K562 (cell line): ENCODE results near the gene PBX1. TPM values are rescaled to one million over a fixed set of nuclear protein-coding genes. Genes with fewer than 3 reads are reported as not detected.

Experiments used
- ATAC-seq: fragments of 200-7000 bp; cut with Tn5 transposase; 3 replicates; pipeline ENCODE4 v1.9.1; 2020; ENCODE audit warnings: moderate library complexity
- BruUV-seq: library from RNA; stranded (reverse); fragments of 400-500 nt; replicated peaks from 2 replicates; lab custom pipeline; 2021; lab: Mats Ljungman, UMichigan
- CTCF ChIA-PET: fragments of 300-600 bp; formaldehyde crosslinking; extraction: SDS; loops from one replicate; lab custom pipeline; 2021; ENCODE audit warnings: low intra/inter-chr PET ratio; lab: Yijun Ruan, JAX
- POLR2A ChIA-PET: fragments of 300-600, 350-650 bp; sonication (Branson Sonifier 250); formaldehyde crosslinking; extraction: SDS; loops from one replicate; lab custom pipeline; 2021; ENCODE audit warnings: antibody characterized with exemption, inconsistent platforms; lab: Yijun Ruan, JAX
- DNase-seq, 4 experiments: peaks; one replicate each; pipeline versions ENCODE4 v3.0.0 to v3.0.0-alpha.2; 2011 to 2018; ENCODE audit warnings: low spot score in 3 of 4, mixed read lengths in 3 of 4; ENCODE audit errors: extremely low read depth in 1 of 4
- FAIRE-seq: peaks from 2 replicates; lab custom pipeline; 2011; peaks lifted over from hg19 to GRCh38; lab: Jason Lieb, UNC
- H2AFZ ChIP-seq: 2 replicates; pipeline ENCODE4 v1.6.0; 2011; ENCODE audit warnings: low read depth, low read length, control low read depth, inconsistent platforms
- H3K27ac ChIP-seq: fragments of 200-600 bp; 3 replicates; pipeline ENCODE4 v1.8.0; 2011; ENCODE audit warnings: low read depth, mild to moderate bottlenecking, control low read depth, inconsistent platforms, low read length, moderate library complexity, mixed read lengths; ENCODE audit errors: extremely low read depth
- H3K27me3 ChIP-seq, 2 experiments: fragments of 300-600 bp in 1 of 2; 2 replicates in 1 of 2; 3 replicates in 1 of 2; pipeline versions ENCODE4 v1.6.0 to v1.8.0; 2011; ENCODE audit warnings: inconsistent platforms in 2 of 2, low read length in 2 of 2, mild to moderate bottlenecking in 1 of 2, mixed read lengths in 1 of 2, moderate library complexity in 1 of 2; ENCODE audit not compliant: control insufficient read depth in 2 of 2, insufficient read depth in 2 of 2
- H3K36me3 ChIP-seq: fragments of 300-600 bp; 3 replicates; pipeline ENCODE4 v1.8.0; 2011; ENCODE audit warnings: mild to moderate bottlenecking, low read length, inconsistent platforms; ENCODE audit not compliant: control insufficient read depth, insufficient read depth
- H3K4me1 ChIP-seq, 2 experiments: fragments of 200-600 bp in 1 of 2; replicated peaks in 1 of 2; 2 replicates in 1 of 2; 3 replicates in 1 of 2; pipeline versions ENCODE4 v1.5.1 to v1.8.0; 2011; ENCODE audit warnings: inconsistent platforms in 2 of 2, low read length in 2 of 2, mild to moderate bottlenecking in 1 of 2, mixed read lengths in 1 of 2, moderate library complexity in 1 of 2; ENCODE audit not compliant: control insufficient read depth in 2 of 2, insufficient read depth in 2 of 2
- H3K4me2 ChIP-seq: 2 replicates; pipeline ENCODE4 v1.6.1; 2011; ENCODE audit warnings: low read length, control low read depth, inconsistent platforms, mixed read lengths; ENCODE audit not compliant: insufficient read depth
- H3K4me3 ChIP-seq: fragments of 200-600 bp; sonication (generic), shearing (Covaris generic); 2 replicates; pipeline ENCODE4 v1.5.1; 2016; ENCODE audit warnings: control low read depth, inconsistent platforms
- H3K79me2 ChIP-seq: fragments of 200-600 bp; 3 replicates; pipeline ENCODE4 v1.8.0; 2011; ENCODE audit warnings: low read length, inconsistent platforms; ENCODE audit not compliant: control insufficient read depth, insufficient read depth
- H3K9ac ChIP-seq, 2 experiments: 2 replicates each; pipeline versions ENCODE4 v1.6.0 to v1.6.1; 2011; ENCODE audit warnings: low read depth in 2 of 2, low read length in 2 of 2, control low read depth in 1 of 2, inconsistent platforms in 1 of 2, mild to moderate bottlenecking in 1 of 2, mixed read lengths in 1 of 2; ENCODE audit not compliant: insufficient read depth in 1 of 2
- H3K9me1 ChIP-seq: one replicate; pipeline ENCODE4 v1.6.0; 2011; ENCODE audit warnings: inconsistent platforms, mild to moderate bottlenecking, low read length, moderate library complexity; ENCODE audit not compliant: control insufficient read depth, insufficient read depth
- H3K9me3 ChIP-seq: replicated peaks from 2 replicates; pipeline ENCODE4 v1.5.1; 2011; ENCODE audit warnings: low read depth, low read length, inconsistent platforms; ENCODE audit not compliant: control insufficient read depth, insufficient read depth
- H4K20me1 ChIP-seq: replicated peaks from 2 replicates; pipeline ENCODE4 v1.6.1; 2011; ENCODE audit warnings: low read length, inconsistent platforms, mixed read lengths; ENCODE audit not compliant: control insufficient read depth, insufficient read depth
- ARID3A ChIP-seq: IDR thresholded peaks from 2 replicates; pipeline ENCODE4 v1.6.1; 2012; ENCODE audit warnings: low read depth, low read length, improper control_type of control experiment, borderline replicate concordance
- CCNT2 ChIP-seq: IDR thresholded peaks from 2 replicates; pipeline ENCODE4 v1.6.1; 2011; ENCODE audit warnings: borderline replicate concordance, low read depth, mild to moderate bottlenecking, moderate library complexity, mixed read lengths, low read length; ENCODE audit not compliant: insufficient read length; ENCODE audit errors: extremely low read depth
- CREM ChIP-seq: IDR thresholded peaks from 2 replicates; pipeline ENCODE4 v1.6.1; 2014; ENCODE audit warnings: antibody characterized with exemption, low read depth
- E2F3 ChIP-seq: fragments of 250-450 bp; sonication (Bioruptor Pico); IDR thresholded peaks from 2 replicates; pipeline ENCODE4 v1.4.0; 2020; ENCODE audit warnings: mild to moderate bottlenecking
- PRPF4 ChIP-seq: fragments of 200-400 bp; formaldehyde crosslinking; IDR thresholded peaks from one replicate; pipeline ENCODE4 v1.6.1; 2017; ENCODE audit warnings: low read length, low read depth, mild to moderate bottlenecking; ENCODE audit not compliant: insufficient read depth, poor library complexity, severe bottlenecking
- RBM22 ChIP-seq: fragments of 200-400 bp; formaldehyde crosslinking; IDR thresholded peaks from 2 replicates; pipeline ENCODE4 v1.6.1; 2018; ENCODE audit warnings: low read length, low read depth; ENCODE audit not compliant: poor library complexity, severe bottlenecking
- RUNX1 ChIP-seq: sonication (generic); IDR thresholded peaks from 2 replicates; pipeline ENCODE4 v1.6.1; 2016; ENCODE audit warnings: antibody characterized with exemption, low read depth
- SMC3 ChIP-seq: conservative IDR thresholded peaks from 2 replicates; pipeline ENCODE4 v1.6.1; 2011; ENCODE audit warnings: low read depth, low read length, improper control_type of control experiment; ENCODE audit not compliant: insufficient read depth
- TCF7L2 ChIP-seq: fragments of 150-350 bp; IDR thresholded peaks from 2 replicates; pipeline ENCODE4 v1.6.1; 2016; ENCODE audit warnings: low read depth, mild to moderate bottlenecking, low read length, moderate library complexity
- ZBTB5 ChIP-seq: fragments of 450-650 bp; IDR thresholded peaks from 2 replicates; pipeline ENCODE4 v1.6.1; 2017; ENCODE audit warnings: antibody characterized with exemption
- ZNF280A ChIP-seq: fragments of 450-650 bp; IDR thresholded peaks from 2 replicates; pipeline ENCODE4 v1.6.1; 2018; ENCODE audit warnings: mild to moderate bottlenecking, low read depth; ENCODE audit not compliant: partially characterized antibody
- in situ Hi-C: fragments of 300-500 bp; cut with MboI; formaldehyde crosslinking; loops from 4 replicates; pipeline ENCODE4 v1.15.0; 2018; ENCODE audit warnings: inconsistent platforms, mixed read lengths
- intact Hi-C: fragments of 100-400 bp; cut with micrococcal nuclease; formaldehyde crosslinking; loops from 2 replicates; pipeline ENCODE4 v1.14.2; 2022
- polyA plus RNA-seq, 8 experiments: library from polyadenylated mRNA; depleted of rRNA in 4 of 8; stranded (reverse) in 5 of 8; unstranded in 3 of 8; fragments of >200 nt; fragmentation: Nextera tagmentation in 2 of 8; fragmentation: Illumina TruSeq in 1 of 8; extraction: Ambion mirVana in 2 of 8; extraction: Trizol in 1 of 8; gene quantifications; 2 replicates each; pipeline versions ENCODE4 v1.2.1 to v1.2.3, GENCODE V29; 2011 to 2014; ENCODE audit warnings: inconsistent platforms in 1 of 8, missing spikeins in 1 of 8
- total RNA-seq, 7 experiments: library from RNA; depleted of rRNA in 6 of 7; stranded (reverse); fragments of >200 nt in 6 of 7; fragmentation: Illumina TruSeq in 2 of 7; extraction: Trizol in 2 of 7; gene quantifications; 2 replicates each; pipeline versions ENCODE4 v1.2.1 to v1.2.3, GENCODE V29; 2011 to 2021; ENCODE audit warnings: low replicate concordance in 1 of 7

PBX1 gene
- total and polyA plus RNA-seq, 9 of the 15 experiments (the other 6 are each of a cell fraction or from before 2014, with no cell fraction given), result 0.03 to 0.62 (median 0.17) TPM

- BruUV-seq, result no TSS peak
- H3K9me3 ChIP-seq, result no peaks in the 10 kb centered on the region
- no peaks in the 10 kb centered on the region for H3K79me2 ChIP-seq
- H3K4me1 ChIP-seq, result no peaks in the 10 kb centered on the region; a peak in 1 of 5 replicates
- no peak for DNase-seq
- no peak for ATAC-seq
- POLR2A ChIA-PET, result no interaction called here
- CTCF ChIA-PET, result no interaction called here
- in situ Hi-C loops, result no loop called here
- no peaks in the 10 kb centered on the region for H3K36me3 ChIP-seq
- no peaks in the 10 kb centered on the region for H3K27me3 ChIP-seq
- FAIRE-seq, result no peak
- no peak overlapping the region for H3K4me2 ChIP-seq
- no peak overlapping the region for H2AFZ ChIP-seq
- no peak overlapping the region for H3K4me3 ChIP-seq
- intact Hi-C loops, result no loop called here
- H3K9me1 ChIP-seq, result no peaks in the 10 kb centered on the region
- no peak overlapping the region for H3K27ac ChIP-seq
- TF ChIP-seq ARID3A (no peak), TCF7L2 (no peak), E2F3 (CRISPR knock-in tag) (no peak), ZNF280A (no peak), CREM (no peak), SMC3 (no peak), ZBTB5 (no peak), CCNT2 (no peak), RBM22 (no peak), PRPF4 (no peak), RUNX1 (no peak)
- no peaks in the 10 kb centered on the region for H4K20me1 ChIP-seq
- H3K9ac ChIP-seq, result no peak overlapping the region
Measured at GRCh38 chr1:164562061-164562460, 3.1 kb downstream of the PBX1 start.
